HG03558 (cell line): Measurements from ENCODE around the gene DYSF.

Experiments
- ATAC-seq: cut with Tn5 transposase; IDR thresholded peaks from one replicate; pipeline ENCODE4 v1.9.1; 2021; ENCODE audit warnings: moderate number of reproducible peaks; ENCODE audit not compliant: unreplicated experiment; ENCODE audit errors: extremely low read depth

The DYSF gene

DNA sequence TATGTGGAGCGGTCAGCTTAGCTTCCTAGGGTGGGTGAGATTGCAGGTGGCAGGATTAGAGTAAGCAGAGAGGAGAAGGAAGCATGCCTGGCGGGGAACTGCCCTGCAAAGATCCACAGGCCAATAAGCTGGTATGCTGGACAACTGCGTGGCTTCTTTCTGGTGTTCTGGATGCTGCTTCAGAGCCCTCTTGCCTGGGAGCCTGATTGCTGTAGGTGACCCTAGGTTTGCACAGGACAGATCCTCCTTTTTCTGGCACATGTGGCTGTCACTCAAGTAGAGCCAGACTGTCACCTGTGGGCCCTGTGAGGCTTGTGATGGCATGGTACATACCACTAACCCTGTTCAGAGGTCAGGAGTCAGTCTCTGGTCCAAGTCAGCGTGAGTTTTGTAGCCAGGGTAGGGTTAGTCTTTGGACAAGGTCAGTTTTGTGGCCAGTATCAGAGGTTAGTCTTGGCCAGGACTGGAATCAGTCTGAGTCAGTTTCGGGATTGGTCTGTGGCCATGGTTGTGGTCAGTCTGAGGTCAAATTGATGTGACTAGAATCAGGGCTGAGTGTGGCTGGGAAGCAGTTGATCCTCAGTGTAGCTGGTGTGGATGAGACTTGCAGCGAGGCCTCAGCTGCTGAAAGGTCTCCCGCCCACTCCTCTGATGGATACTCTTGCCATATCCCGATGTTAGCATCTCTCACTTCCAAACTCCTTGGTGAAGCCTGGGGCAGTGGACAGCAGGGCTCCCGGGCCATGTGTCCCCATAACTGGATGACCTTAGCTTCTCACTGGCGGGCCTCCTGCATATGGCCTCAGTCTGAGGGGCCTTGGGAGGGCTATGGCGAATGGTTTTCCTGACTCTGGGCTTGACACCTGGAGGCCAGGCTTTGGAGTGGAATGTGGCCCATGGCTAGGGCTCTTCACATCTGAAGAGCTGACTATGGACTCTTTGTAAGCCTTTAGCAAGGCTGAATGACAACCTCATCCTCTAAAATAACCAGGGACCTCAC lies 260.5 kb downstream of the DYSF start:
- no peak for ATAC-seq

DNA sequence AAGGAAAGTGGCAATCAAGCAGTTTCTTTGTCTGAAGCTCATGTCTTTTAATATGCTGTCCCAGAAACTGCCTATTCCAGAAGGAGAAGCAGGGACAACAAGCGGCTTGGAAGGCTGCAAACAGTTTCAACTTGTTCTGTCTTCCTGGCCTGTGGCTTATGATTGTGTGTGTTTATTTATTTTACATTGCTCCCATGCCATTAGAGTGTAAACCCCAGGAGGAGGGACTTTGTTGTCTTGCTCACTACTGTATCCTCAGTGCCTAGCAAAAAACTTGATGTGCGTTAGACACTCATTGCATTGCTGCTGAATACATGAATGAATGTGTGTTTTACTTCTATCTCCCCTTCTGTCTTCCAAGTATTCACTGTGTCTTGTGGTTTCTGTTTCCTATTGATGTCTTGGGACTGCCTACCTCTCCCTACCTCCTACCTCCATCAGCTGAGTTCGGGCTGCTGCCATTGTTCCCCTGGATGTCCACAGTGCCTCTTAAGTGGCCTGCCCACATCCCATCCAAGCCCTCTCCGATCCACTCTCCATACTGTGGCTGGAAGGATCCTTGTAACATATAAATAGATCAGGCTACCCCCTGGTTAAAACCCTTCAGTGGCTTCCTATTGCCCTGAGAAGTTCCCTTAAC lies 261.4 kb downstream of the DYSF start:
- no peak for ATAC-seq

DNA sequence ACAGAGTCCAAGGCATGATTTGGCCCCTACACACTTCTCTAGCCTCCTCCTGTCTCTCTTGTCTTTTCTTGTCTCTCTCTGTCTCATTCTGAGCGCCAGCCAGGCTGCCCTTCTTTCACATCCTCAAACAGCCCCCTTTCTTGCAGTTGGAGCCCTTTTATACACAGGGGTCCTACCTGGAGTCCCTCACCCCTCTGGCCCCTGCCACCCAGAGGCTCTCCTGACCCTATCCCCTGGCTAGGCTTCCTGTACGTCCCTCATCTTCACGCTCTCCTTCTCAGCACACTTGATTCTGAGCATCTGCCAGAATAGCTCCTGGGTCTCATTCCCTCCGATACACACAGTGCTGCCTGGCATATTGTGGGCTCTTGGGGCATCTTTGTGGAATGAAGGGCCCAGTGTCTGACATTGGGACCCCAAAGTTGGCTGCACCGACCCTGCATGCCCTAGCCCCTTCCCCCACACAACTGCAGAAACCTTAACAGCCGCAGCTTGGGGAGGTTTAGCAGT lies 261.9 kb downstream of the DYSF start:
- ATAC-seq: no peak

DNA sequence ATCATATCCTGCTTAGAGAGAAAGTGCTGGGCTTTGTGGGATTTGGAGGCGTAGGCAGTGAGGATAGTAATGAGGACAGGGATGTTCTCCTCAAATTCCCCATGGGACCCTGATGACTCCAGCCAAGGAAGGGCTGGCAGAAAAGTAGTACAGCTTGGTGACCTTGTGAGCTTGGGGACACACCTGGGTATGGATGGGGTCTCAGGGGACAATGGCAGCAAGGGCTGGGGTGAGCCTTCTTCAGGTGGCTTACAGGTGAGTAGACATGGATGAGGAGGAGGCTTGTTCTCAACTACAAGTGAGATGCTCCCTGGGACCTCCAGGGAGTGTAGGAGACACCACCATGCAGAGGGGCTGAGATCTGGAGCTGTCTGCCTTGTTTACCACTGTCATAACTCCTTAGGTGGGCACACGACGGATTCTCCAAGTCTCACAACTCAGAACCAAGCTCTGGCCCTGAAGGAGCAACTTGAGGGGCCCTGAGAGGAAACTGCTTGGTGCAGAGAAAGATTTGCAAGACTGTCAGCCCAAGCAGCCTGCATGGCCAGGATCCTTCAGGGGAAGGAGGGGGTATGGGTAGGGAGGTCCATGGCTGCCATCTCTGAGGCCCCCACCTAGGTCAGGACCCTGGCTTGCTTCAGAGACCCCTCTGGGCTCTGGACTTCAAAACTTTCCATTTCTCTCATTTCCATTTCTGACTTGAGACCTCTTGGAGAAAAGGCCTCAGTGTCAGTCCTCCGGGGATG lies 262.8 kb downstream of the DYSF start:
- ATAC-seq: no peak

DNA sequence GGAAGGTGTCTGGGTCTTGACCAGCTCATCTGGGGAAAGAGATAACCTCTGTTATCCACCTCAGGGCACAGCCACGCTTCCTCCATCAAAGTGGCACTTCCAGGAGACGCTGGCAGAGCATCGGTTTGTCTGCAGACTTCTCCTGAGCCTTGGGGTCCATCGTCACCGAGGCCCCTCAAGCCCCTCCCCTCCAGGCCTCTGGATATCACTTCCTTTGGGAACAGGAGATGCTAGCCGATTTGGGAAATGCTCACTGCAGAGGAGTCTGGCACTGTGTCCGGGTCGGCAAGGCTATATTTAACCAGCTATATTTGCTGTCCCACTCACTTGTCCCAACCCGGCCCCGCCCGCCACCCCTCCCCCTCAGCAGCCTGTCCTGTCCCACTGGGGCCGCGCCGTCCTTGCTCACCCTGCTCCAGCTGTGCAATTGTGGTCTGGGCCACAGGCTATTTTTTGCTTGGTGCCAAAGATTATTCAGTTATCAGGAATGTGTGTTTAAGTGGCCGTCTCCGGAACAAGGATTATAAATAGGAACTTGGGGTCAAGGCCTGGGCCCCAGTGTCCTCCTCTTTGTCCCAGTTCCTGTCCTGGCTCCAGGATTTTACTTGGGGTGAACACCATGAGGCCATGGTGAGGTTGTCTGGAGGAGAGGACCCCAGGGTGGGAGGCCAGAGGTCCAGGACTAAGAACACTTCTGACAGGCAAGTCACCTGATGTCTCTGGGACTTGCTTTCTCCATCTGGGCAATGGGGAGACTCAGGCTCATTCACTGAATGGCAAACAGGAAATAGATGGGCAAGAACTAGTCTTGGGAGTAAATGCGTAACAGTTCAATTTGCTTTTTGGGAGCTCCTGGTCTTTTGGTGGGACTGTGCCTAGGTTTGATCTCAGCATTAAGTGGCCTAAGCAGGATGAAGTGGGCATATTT lies 263.6 kb downstream of the DYSF start:
- ATAC-seq: no peak

DNA sequence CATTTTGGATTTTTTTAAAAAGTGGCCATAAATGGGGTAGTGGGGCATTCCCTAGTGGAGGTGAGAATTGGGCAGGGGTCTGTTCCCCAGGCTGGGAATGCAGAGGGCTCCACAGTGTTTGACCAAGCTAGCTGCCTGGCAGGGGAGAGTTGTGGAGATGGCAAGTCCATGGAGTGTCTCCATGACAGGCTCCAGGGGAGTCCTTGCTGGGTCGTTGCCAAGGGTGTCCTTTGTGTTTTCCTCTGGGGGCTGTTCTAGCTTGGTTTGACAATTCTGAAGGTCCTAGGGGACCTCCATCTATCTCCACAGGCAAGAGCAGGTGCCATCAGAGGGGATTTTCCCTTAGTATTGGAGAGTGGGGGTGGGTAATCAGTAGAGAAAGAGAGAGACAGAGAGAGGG lies 265.3 kb downstream of the DYSF start:
- no peak for ATAC-seq

DNA sequence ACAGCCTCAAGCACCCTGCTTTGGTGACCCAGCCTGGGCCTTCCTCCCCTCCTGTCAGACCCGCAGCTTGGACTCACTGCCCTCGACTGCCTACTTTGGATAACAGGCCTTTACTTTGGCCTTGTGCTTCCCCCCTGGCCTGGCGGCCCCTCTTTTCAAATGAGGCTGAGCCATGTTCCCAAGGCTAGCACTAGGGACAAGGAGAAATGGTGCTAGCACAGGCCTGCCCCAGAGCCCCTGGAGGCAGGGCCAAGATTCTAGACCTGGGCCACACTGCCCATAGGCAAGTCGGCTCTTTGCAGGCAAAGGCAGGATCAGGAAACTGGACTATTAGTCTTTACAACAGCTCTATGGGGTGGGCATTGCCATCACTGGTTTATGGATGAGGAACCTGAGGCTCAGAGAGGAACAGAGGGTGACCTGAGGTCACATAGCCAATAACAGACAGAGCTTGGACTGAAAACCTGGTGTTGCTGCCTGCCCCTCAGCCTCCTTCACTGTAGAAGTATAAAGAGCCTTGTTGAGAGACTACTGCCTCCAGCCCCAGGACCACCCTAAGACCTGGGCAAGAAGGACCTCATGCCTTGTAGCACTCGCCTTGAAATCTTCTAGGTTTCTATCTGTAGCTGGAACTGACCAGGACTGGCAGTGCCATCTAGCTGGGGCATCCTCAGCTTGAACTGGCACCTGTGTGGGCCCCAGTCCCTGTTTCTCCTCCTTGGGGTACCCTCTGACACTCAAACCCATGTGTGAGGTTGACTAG lies 266.3 kb downstream of the DYSF start:
- no peak for ATAC-seq

DNA sequence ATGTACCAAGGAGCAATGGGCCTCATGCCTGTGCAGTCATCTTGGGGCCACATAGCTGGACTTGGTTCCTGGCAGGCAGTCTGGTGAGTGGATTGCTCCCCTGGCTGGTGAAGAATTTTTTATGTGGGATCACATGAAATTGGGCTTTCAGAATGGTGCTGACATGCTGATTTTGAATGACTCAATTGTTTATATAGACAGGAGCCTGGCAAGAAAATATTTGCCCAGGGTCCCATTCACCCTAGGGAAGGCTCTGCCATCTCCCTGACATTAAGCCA lies 266.9 kb downstream of the DYSF start:
- no peak for ATAC-seq

DNA sequence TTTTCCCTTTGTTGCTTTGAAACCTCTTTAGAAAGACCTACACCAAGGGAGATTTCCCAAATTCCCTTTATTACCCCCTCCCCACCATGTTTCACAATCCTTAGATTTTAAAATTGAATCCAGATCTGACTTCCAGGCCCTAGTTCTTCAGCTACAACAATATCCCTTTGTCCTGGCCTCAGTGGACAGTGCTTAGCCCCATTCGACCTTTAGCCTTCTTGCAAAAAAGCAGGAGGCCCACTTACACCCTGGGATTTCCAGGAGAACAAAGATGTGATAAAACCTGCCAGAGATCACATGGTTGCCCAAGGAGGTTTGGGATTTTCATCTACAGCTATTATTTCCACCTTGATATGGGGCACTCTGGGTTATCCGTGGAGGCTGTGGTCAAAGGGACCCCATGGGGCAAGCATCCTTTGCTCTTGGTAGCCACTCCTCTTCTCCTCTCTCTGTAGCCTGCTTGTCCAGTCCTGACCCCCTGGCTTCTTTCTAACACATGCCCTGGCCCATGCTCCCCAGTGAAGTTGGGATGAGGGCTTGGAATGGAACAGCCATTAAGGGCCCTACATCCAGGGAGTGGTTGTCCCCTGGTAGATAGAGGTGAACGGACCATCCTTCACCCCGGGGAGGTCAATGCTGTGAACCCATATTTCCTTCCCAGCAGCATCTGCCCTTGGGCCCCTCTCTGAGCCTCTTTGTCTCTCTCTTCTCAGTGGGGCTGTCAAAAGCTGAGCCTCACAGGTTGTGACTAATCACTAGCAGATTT lies 267.4 kb downstream of the DYSF start:
- no peak for ATAC-seq

DNA sequence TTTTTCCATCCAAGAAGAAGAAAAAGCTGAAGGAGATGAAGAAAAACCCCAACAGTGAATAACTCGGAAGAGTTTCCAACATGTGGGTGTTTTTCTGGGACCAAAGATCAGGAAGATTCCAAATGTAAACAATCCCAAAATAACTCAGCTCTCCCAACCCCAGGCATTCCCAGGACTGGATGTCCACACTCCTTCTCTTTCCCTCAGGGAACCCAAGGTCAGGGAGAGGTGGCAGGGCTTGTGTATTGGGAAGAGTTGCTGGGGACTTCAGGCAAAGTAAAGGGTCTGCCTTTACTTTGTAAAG lies 268.0 kb downstream of the DYSF start:
- no peak for ATAC-seq

DNA sequence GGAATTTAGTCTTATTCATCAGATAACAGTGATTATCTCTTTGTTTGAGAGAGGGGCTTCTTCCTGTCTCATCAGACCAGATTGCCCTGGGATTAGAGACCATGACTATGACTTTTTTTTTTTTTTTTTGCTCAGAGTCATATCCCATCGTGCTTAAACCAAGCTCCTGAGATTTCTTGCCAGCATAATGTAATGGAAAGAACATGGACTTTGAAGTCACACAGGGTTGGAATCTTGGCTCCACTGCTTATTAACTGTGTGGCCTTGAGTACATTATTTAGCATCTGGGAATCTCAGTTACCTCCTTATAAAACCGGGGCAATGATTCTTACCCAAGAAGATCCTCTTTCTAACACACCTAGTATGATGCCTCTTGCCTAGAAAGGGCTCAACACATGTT lies 268.3 kb downstream of the DYSF start:
- no peak for ATAC-seq

DNA sequence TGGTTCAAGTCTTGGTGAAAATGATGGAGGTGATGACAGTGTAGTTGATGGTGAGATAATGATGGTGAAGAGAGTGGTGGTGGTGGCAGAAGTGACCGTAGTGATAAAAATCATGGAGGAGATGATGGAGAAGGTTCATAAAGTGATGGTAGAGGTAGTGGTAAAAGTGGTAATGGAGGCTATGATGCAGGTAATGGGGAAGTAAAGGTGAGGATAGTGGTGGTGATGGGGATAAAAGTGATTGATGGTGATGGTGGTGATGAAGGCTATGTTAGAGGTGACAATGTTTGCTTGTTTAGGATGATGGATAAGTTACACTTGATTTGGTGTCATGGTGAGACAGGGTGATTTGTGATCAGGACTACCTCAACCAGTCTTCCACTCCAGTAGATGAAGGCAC lies 268.9 kb downstream of the DYSF start:
- no peak for ATAC-seq

DNA sequence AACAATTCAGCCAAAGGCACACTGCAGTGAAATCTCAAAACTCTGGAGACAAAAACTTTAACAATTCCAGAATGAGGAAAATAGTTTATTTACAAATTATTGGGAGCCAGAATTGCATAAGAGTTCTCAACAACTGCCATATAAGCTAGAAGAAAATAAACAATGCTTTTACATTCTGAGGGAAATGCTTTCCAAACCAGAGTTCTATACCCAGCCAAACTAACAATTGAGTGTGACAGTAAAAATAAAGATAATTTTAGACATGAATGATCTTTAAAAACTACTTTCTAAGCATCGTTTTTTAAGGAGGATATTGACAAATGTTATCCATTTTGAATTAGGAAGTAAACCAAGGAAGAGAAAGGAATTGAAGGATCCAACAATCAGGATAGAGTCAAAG lies 271.4 kb downstream of the DYSF start:
- no peak for ATAC-seq

DNA sequence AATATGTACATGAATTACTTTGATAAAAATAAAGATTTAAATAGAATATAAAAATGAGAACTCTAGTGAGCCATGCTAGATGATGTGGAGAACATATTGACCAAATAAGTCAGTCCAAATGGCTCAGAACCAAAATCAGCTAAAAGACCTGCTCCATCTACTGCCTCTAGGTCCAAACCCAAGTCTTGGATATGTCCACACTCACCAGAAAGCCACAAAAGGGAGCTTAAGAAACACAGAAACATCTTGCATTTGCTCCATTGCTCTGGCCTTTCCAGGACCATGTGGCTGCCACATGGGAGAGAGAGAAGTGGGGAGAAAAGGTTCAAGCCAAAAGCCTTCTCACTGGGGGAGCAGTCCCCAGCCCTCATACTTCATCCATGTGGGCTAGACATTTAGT lies 272.5 kb downstream of the DYSF start:
- no peak for ATAC-seq

DNA sequence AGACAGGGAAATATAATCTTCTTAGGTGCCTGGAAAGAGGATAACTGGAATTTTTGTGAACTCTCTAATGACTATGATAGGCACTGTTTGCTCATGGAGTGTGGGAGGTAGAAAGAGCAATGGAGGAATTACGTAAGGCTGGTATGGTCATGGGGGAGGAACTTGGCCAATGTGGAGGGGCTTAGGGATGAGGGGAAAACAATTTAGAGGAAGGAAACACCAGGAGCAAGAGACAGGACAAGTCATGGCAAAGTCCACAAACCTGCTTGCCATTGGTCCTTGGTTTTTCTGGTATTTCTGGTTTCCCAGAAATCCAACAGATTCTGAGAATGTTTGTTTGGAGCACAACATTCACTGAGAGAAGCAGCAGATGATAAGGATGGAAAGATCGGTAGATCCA lies 274.2 kb downstream of the DYSF start:
- no peak for ATAC-seq

DNA sequence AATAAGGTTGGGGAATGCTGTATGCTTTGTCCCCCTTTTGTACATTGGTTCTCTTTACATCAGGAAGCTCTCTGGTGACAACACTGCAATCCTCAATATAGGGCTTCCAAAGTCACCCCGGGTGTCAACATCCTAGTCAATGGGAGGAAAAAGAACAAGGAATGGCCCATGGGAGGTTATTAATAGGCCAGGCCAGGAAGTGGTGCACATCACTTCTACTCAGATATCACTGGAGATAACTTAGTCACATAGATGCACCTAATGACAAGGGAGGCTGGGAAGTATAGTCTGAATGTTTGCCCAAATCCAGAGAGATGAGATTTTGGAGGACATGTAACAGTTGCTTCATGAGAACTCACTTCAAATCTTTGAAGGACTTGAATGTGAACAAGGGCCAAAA lies 274.7 kb downstream of the DYSF start:
- no peak for ATAC-seq

DNA sequence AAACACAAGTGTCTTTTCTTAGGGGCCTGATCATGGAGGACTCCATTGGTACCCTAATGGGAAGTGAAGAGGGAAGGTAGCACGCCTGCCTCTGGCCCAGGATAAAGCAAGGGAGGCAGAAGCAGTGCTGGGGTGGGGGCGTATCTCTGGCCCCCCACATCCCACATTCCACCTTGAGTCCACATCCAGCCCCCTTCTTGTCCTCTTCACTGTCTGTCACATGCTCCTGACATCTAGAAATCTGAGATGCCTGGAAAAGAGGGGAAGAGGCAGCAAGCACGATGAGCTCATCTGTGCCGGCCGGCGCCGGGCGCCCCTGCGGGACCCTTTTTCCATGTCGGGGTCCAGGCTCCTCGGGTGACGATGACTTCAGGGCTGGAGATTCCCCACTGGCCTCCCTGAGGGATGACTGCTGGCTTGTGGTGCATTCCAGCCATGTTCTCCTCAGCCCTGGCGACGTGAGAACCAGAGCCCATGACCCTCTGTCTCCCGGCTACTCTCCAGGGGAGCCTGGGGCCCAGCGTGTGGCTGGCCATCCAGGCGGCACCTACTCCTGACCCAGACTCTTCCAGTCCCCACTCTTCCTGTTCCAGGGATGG lies 277.5 kb downstream of the DYSF start:
- ATAC-seq: no peak

DNA sequence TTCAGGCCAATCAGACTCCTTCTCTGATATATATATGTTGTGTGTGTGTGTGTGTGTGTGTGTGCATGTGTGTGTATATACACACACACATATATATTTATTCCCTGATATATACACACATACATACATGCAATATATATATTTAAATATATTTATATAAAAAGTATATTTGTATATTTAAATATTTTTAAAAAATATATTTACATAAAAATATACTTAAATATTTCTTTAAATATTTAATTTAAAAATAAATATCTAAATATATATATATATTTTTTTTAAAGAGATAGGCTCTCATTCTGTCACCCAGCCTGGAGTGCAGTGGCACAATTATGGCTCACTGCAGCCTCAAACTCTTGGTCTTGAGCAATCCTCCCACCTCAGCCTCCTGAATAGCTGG lies 281.3 kb downstream of the DYSF start:
- no peak for ATAC-seq
